K562 (cell line): ENCODE results near the gene USP38. TPM values are rescaled to one million over a fixed set of nuclear protein-coding genes. Genes with fewer than 3 reads are reported as not detected.

Source experiments
- ETV5 ChIP-seq: sonication (generic); formaldehyde crosslinking; IDR thresholded peaks from 2 replicates; pipeline ENCODE4 v1.4.0; 2020; ENCODE audit warnings: low read depth, mild to moderate bottlenecking, missing genetic modification reagents
- HDAC3 ChIP-seq: fragments of 450-650 bp; IDR thresholded peaks from 2 replicates; pipeline ENCODE4 v1.6.1; 2018; ENCODE audit warnings: borderline replicate concordance, mild to moderate bottlenecking, moderate library complexity; ENCODE audit not compliant: partially characterized antibody
- MAFK ChIP-seq: IDR thresholded peaks from 2 replicates; pipeline ENCODE4 v1.6.1; 2011; ENCODE audit warnings: low read length, improper control_type of control experiment
- MAZ ChIP-seq, 2 experiments: fragments of 450-650 bp in 1 of 2; sonication (generic) in 1 of 2; formaldehyde crosslinking; IDR thresholded peaks in 1 of 2; conservative IDR thresholded peaks in 1 of 2; 2 replicates each; pipeline versions ENCODE4 v1.4.0 to v1.5.0; 2020; ENCODE audit warnings: mild to moderate bottlenecking in 1 of 2, missing genetic modification reagents in 1 of 2
- TRIM28 ChIP-seq: fragments of 450-650 bp; IDR thresholded peaks from 2 replicates; pipeline ENCODE4 v1.6.1; 2017
- XRCC5 ChIP-seq: fragments of 200-400 bp; formaldehyde crosslinking; IDR thresholded peaks from 2 replicates; pipeline ENCODE4 v1.6.1; 2017; ENCODE audit warnings: low read depth, mild to moderate bottlenecking, low read length
- ZEB2 ChIP-seq: fragments of 450-650 bp; IDR thresholded peaks from 2 replicates; pipeline ENCODE4 v1.6.1; 2016
- ZNF589 ChIP-seq: fragments of 200-800 bp; sonication (Bioruptor generic); IDR thresholded peaks from 2 replicates; pipeline ENCODE4 v1.6.1; 2016; ENCODE audit warnings: low read depth, missing genetic modification characterization, missing compliant biosample characterization
- polyA plus RNA-seq, 8 experiments: library from polyadenylated mRNA; depleted of rRNA in 4 of 8; stranded (reverse) in 5 of 8; unstranded in 3 of 8; fragments of >200 nt; fragmentation: Nextera tagmentation in 2 of 8; fragmentation: Illumina TruSeq in 1 of 8; extraction: Ambion mirVana in 2 of 8; extraction: Trizol in 1 of 8; gene quantifications; 2 replicates each; pipeline versions ENCODE4 v1.2.1 to v1.2.3, GENCODE V29; 2011 to 2014; ENCODE audit warnings: inconsistent platforms in 1 of 8, missing spikeins in 1 of 8
- total RNA-seq, 7 experiments: library from RNA; depleted of rRNA in 6 of 7; stranded (reverse); fragments of >200 nt in 6 of 7; fragmentation: Illumina TruSeq in 2 of 7; extraction: Trizol in 2 of 7; gene quantifications; 2 replicates each; pipeline versions ENCODE4 v1.2.1 to v1.2.3, GENCODE V29; 2011 to 2021; ENCODE audit warnings: low replicate concordance in 1 of 7
- TF ChIP-seq, protein P1 (sequence below): fragments of 450-650 bp; IDR thresholded peaks from 2 replicates; pipeline ENCODE4 v1.6.1; 2016; ENCODE audit warnings: mild to moderate bottlenecking, moderate library complexity
- TF ChIP-seq, protein P2 (sequence below), 2 experiments: IDR thresholded peaks; 2 replicates each; pipeline ENCODE4 v1.6.1; 2011; ENCODE audit warnings: borderline replicate concordance in 1 of 2, control low read depth in 1 of 2, low read depth in 1 of 2, low read length in 1 of 2, mild to moderate bottlenecking in 1 of 2, mixed read lengths in 1 of 2, moderate library complexity in 1 of 2; ENCODE audit not compliant: insufficient read depth in 1 of 2, insufficient read length in 1 of 2, poor library complexity in 1 of 2, severe bottlenecking in 1 of 2; ENCODE audit errors: extremely low read depth in 1 of 2
- TF ChIP-seq, protein P3 (sequence below): fragments of 250-450 bp; sonication (Bioruptor Pico); IDR thresholded peaks from 2 replicates; pipeline ENCODE4 v1.5.0; 2021
- TF ChIP-seq, protein P4 (sequence below): fragments of 150-350 bp; conservative IDR thresholded peaks from 2 replicates; pipeline ENCODE4 v1.6.1; 2014; ENCODE audit warnings: low read length

The USP38 gene
- total and polyA plus RNA-seq, 9 of the 15 experiments (the other 6 are each of a cell fraction or from before 2014, with no cell fraction given) = 4.2 to 20.6 (median 11.2) TPM

DNA sequence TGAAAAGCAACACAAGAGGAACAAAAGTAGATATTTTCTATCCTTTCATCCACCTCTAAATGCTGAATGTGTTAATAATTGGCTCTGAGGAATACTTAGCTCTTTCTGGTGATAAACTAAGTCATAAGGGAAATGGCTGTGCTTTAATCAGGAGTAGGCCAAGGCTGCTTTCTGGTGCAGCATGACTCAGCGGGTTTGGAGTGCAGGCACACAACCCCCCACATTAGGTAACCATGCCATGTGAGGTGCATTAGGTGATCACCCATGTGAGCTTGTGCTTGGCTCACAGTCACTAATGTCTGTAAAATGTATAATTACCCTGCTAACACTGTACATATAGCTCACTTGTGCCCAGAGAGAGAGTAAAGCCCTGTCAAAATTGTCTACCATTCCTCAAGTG is 57.2 kb downstream of the USP38 start (continued):
- TF ChIP-seq, protein P1, sequence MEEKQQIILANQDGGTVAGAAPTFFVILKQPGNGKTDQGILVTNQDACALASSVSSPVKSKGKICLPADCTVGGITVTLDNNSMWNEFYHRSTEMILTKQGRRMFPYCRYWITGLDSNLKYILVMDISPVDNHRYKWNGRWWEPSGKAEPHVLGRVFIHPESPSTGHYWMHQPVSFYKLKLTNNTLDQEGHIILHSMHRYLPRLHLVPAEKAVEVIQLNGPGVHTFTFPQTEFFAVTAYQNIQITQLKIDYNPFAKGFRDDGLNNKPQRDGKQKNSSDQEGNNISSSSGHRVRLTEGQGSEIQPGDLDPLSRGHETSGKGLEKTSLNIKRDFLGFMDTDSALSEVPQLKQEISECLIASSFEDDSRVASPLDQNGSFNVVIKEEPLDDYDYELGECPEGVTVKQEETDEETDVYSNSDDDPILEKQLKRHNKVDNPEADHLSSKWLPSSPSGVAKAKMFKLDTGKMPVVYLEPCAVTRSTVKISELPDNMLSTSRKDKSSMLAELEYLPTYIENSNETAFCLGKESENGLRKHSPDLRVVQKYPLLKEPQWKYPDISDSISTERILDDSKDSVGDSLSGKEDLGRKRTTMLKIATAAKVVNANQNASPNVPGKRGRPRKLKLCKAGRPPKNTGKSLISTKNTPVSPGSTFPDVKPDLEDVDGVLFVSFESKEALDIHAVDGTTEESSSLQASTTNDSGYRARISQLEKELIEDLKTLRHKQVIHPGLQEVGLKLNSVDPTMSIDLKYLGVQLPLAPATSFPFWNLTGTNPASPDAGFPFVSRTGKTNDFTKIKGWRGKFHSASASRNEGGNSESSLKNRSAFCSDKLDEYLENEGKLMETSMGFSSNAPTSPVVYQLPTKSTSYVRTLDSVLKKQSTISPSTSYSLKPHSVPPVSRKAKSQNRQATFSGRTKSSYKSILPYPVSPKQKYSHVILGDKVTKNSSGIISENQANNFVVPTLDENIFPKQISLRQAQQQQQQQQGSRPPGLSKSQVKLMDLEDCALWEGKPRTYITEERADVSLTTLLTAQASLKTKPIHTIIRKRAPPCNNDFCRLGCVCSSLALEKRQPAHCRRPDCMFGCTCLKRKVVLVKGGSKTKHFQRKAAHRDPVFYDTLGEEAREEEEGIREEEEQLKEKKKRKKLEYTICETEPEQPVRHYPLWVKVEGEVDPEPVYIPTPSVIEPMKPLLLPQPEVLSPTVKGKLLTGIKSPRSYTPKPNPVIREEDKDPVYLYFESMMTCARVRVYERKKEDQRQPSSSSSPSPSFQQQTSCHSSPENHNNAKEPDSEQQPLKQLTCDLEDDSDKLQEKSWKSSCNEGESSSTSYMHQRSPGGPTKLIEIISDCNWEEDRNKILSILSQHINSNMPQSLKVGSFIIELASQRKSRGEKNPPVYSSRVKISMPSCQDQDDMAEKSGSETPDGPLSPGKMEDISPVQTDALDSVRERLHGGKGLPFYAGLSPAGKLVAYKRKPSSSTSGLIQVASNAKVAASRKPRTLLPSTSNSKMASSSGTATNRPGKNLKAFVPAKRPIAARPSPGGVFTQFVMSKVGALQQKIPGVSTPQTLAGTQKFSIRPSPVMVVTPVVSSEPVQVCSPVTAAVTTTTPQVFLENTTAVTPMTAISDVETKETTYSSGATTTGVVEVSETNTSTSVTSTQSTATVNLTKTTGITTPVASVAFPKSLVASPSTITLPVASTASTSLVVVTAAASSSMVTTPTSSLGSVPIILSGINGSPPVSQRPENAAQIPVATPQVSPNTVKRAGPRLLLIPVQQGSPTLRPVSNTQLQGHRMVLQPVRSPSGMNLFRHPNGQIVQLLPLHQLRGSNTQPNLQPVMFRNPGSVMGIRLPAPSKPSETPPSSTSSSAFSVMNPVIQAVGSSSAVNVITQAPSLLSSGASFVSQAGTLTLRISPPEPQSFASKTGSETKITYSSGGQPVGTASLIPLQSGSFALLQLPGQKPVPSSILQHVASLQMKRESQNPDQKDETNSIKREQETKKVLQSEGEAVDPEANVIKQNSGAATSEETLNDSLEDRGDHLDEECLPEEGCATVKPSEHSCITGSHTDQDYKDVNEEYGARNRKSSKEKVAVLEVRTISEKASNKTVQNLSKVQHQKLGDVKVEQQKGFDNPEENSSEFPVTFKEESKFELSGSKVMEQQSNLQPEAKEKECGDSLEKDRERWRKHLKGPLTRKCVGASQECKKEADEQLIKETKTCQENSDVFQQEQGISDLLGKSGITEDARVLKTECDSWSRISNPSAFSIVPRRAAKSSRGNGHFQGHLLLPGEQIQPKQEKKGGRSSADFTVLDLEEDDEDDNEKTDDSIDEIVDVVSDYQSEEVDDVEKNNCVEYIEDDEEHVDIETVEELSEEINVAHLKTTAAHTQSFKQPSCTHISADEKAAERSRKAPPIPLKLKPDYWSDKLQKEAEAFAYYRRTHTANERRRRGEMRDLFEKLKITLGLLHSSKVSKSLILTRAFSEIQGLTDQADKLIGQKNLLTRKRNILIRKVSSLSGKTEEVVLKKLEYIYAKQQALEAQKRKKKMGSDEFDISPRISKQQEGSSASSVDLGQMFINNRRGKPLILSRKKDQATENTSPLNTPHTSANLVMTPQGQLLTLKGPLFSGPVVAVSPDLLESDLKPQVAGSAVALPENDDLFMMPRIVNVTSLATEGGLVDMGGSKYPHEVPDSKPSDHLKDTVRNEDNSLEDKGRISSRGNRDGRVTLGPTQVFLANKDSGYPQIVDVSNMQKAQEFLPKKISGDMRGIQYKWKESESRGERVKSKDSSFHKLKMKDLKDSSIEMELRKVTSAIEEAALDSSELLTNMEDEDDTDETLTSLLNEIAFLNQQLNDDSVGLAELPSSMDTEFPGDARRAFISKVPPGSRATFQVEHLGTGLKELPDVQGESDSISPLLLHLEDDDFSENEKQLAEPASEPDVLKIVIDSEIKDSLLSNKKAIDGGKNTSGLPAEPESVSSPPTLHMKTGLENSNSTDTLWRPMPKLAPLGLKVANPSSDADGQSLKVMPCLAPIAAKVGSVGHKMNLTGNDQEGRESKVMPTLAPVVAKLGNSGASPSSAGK = peak; percentile 34; the same call in 1 of the 2 replicates
- TF ChIP-seq HDAC3 = no peak
- TF ChIP-seq ZNF589 (CRISPR knock-in tag) = no peak
- no peak for TF ChIP-seq ZEB2
- TF ChIP-seq, protein P2, sequence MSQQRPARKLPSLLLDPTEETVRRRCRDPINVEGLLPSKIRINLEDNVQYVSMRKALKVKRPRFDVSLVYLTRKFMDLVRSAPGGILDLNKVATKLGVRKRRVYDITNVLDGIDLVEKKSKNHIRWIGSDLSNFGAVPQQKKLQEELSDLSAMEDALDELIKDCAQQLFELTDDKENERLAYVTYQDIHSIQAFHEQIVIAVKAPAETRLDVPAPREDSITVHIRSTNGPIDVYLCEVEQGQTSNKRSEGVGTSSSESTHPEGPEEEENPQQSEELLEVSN (IDR thresholded peaks at IDR 0.05; ENCODE audit: borderline replicate concordance in 1 of 2, extremely low read depth in 1 of 2, insufficient read depth in 1 of 2, insufficient read length in 1 of 2, low read depth in 1 of 2, low read length in 1 of 2, poor library complexity in 1 of 2, severe bottlenecking in 1 of 2) = peak in 1 of 2 experiments; percentile 11
- TF ChIP-seq MAZ (CRISPR knock-in tag; conservative IDR thresholded peaks at IDR 0.05 in 1 of 2, IDR thresholded peaks at IDR 0.05 in 1 of 2) = no peak
- TF ChIP-seq ETV5 = no peak
- TF ChIP-seq, protein P3, sequence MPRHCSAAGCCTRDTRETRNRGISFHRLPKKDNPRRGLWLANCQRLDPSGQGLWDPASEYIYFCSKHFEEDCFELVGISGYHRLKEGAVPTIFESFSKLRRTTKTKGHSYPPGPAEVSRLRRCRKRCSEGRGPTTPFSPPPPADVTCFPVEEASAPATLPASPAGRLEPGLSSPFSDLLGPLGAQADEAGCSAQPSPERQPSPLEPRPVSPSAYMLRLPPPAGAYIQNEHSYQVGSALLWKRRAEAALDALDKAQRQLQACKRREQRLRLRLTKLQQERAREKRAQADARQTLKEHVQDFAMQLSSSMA (CRISPR knock-in tag) = no peak
- TF ChIP-seq MAFK = peak; percentile 70
- peak; percentile 66; the same call in 1 of the 2 replicates for TF ChIP-seq TRIM28
- TF ChIP-seq XRCC5 = no peak
- TF ChIP-seq, protein P4, sequence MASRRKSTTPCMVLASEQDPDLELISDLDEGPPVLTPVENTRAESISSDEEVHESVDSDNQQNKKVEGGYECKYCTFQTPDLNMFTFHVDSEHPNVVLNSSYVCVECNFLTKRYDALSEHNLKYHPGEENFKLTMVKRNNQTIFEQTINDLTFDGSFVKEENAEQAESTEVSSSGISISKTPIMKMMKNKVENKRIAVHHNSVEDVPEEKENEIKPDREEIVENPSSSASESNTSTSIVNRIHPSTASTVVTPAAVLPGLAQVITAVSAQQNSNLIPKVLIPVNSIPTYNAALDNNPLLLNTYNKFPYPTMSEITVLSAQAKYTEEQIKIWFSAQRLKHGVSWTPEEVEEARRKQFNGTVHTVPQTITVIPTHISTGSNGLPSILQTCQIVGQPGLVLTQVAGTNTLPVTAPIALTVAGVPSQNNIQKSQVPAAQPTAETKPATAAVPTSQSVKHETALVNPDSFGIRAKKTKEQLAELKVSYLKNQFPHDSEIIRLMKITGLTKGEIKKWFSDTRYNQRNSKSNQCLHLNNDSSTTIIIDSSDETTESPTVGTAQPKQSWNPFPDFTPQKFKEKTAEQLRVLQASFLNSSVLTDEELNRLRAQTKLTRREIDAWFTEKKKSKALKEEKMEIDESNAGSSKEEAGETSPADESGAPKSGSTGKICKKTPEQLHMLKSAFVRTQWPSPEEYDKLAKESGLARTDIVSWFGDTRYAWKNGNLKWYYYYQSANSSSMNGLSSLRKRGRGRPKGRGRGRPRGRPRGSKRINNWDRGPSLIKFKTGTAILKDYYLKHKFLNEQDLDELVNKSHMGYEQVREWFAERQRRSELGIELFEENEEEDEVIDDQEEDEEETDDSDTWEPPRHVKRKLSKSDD = no peak
